H1 (cell line): ENCODE measurements around the gene ASB6. TPM values are rescaled to one million over a fixed set of nuclear protein-coding genes. Genes with fewer than 3 reads are reported as not detected.

ENCODE experiments used
- ATF2 ChIP-seq: IDR thresholded peaks from 2 replicates; pipeline ENCODE4 v1.6.1; 2012; ENCODE audit warnings: low read length, inconsistent platforms
- BCL11A ChIP-seq, 2 experiments: IDR thresholded peaks; one replicate each; pipeline ENCODE4 v1.6.1; 2011; ENCODE audit warnings: low read depth in 2 of 2, low read length in 2 of 2, mild to moderate bottlenecking in 2 of 2
- CBX5 ChIP-seq: fragments of 300-800, 300-1000 bp; sonication (generic); IDR thresholded peaks from 2 replicates; pipeline ENCODE4 v1.7.1; 2016; ENCODE audit warnings: antibody characterized with exemption, low read length, low read depth
- POLR2A ChIP-seq, 2 experiments: IDR thresholded peaks; 1 replicate in 1 of 2; 2 replicates in 1 of 2; pipeline ENCODE4 v1.6.1; 2011; ENCODE audit warnings: low read depth in 2 of 2, low read length in 2 of 2, mild to moderate bottlenecking in 2 of 2; ENCODE audit errors: control extremely low read depth in 1 of 2
- RFX5 ChIP-seq: IDR thresholded peaks from 2 replicates; pipeline ENCODE4 v1.6.1; 2011; ENCODE audit warnings: low read depth, low read length, improper control_type of control experiment, borderline replicate concordance
- RNF2 ChIP-seq: fragments of 200-900, 300-1000 bp; sonication (generic); IDR thresholded peaks from 2 replicates; pipeline ENCODE4 v1.7.1; 2016; ENCODE audit warnings: borderline replicate concordance, low read depth, mild to moderate bottlenecking, antibody characterized with exemption, low read length; ENCODE audit not compliant: poor library complexity, severe bottlenecking; ENCODE audit errors: missing control alignments
- RXRA ChIP-seq: IDR thresholded peaks from 2 replicates; pipeline ENCODE4 v1.6.1; 2011; ENCODE audit warnings: low read depth, mild to moderate bottlenecking, low read length, moderate library complexity; ENCODE audit not compliant: insufficient read depth
- TAF1 ChIP-seq: IDR thresholded peaks from 2 replicates; pipeline ENCODE4 v1.6.1; 2011; ENCODE audit warnings: mild to moderate bottlenecking, low read depth, low read length
- TCF12 ChIP-seq: IDR thresholded peaks from 2 replicates; pipeline ENCODE4 v1.6.1; 2011; ENCODE audit warnings: low read depth, mild to moderate bottlenecking, low read length
- USF2 ChIP-seq: IDR thresholded peaks from 2 replicates; pipeline ENCODE4 v1.6.1; 2011; ENCODE audit warnings: low read length, improper control_type of control experiment
- polyA plus RNA-seq, 7 experiments: library from polyadenylated mRNA; depleted of rRNA in 3 of 7; stranded (reverse) in 5 of 7; unstranded in 2 of 7; fragments of >200 nt in 5 of 7; fragments of 200-250 nt in 2 of 7; gene quantifications; 1 replicate in 5 of 7; 2 replicates in 1 of 7; 4 replicates in 1 of 7; pipeline versions ENCODE4 v1.2.1 to v1.2.3, GENCODE V29; 2011 to 2013; ENCODE audit warnings: missing spikeins in 2 of 7, mixed read lengths in 2 of 7
- total RNA-seq: library from RNA; stranded (reverse); fragmentation: NEBNext Ultra II Directional; extraction: Animal tissue kit (Norgen Biotek cat#: 25700); gene quantifications from 2 replicates; pipeline ENCODE4 v1.2.1, GENCODE V29; 2021

ASB6 gene
- total and polyA plus RNA-seq, 2 of the 8 experiments (the other 6 are each of a cell fraction or from before 2014, with no cell fraction given): 14.0 to 17.3 TPM

- TF ChIP-seq ATF2: no peak
- no peak for TF ChIP-seq RFX5
- TF ChIP-seq TCF12: no peak
- TF ChIP-seq CBX5: no peak
- no peak for TF ChIP-seq BCL11A (IDR thresholded peaks at IDR 0.05; ENCODE audit: low read depth in 2 of 2, low read length in 2 of 2)
- no peak for TF ChIP-seq RXRA
- no peak for TF ChIP-seq RNF2
- TF ChIP-seq POLR2A (IDR thresholded peaks at IDR 0.05; ENCODE audit: control extremely low read depth in 1 of 2, low read depth in 2 of 2, low read length in 2 of 2): no peak
- TF ChIP-seq USF2: no peak
- no peak for TF ChIP-seq TAF1
- TF ChIP-seq, all 59 proteins: peak for 0
These were observed 35.6 kb downstream of the ASB6 start (continued) for GRCh38 chr9:129606161-129607026.
